Transverse colon (tissue), 4 donors: ENCODE data around the gene PLEKHH3.

Source experiments
- CTCF ChIP-seq, 5 experiments: fragments of 200-600 bp in 3 of 5; fragments of 450-650 bp in 2 of 5; sonication (generic) in 3 of 5; IDR thresholded peaks; 1 replicate in 2 of 5; 2 replicates in 3 of 5; pipeline ENCODE4 v1.5.1; 2016 to 2017; ENCODE audit warnings: antibody characterized with exemption in 5 of 5, inconsistent platforms in 3 of 5, mild to moderate bottlenecking in 2 of 5, moderate library complexity in 1 of 5
- EP300 ChIP-seq: sonication (generic); formaldehyde crosslinking; IDR thresholded peaks from one replicate; pipeline ENCODE4 v1.6.1; 2017; ENCODE audit warnings: antibody characterized with exemption, low read depth
- POLR2A ChIP-seq: fragments of 450-650 bp; IDR thresholded peaks from one replicate; pipeline ENCODE4 v1.6.1; 2016; ENCODE audit warnings: antibody characterized with exemption, mild to moderate bottlenecking, moderate library complexity
- POLR2AphosphoS5 ChIP-seq, 3 donors: sonication (generic); formaldehyde crosslinking; IDR thresholded peaks; one replicate each; pipeline ENCODE4 v1.6.1; 2016; ENCODE audit warnings: antibody characterized with exemption in 3 of 3

GRCh38 chr17:42669705-42669976 is 7.2 kb downstream of the PLEKHH3 start:
- TF ChIP-seq CTCF (IDR thresholded peaks at IDR 0.05) (no peak), POLR2A (no peak), POLR2AphosphoS5 (IDR thresholded peaks at IDR 0.05) (no peak), EP300 (no peak)
